Measurements from ENCODE around the gene MVB12B.
A peak's percentile ranks its signal among the peaks of the same experiment; 100 is the strongest.

DNA sequence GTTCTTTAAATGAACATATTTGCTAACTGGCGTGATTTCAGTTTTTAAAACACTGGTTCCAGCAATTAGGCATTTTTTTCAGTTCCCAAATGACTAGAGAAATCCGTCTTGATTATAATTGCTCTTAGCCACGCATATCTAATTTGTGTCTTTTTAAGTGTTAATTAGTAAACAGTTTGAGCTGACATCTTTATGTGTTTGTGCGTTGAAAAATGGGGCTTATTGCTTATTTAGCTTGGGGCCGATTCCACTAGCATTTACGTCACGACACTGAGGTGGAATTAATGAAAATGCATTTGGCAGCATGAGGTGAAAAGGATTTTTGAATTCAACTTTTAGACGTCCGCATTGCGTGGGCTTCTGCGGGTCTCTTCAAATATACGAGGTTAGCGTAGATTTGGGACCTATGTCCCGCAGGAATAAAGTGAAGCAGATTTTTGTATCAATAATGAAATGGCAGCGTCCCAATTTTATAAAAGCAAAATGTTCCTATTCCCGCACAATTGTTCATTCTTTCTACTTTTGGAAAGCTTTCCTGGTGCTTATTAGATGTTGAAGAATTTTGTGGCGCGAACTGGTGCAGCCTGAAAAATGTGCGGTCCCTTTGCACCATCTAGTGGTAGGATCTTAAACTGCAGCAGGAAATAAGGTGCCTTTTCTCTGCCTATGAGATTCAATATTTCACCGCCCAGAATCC is 164.4 kb downstream of the MVB12B start:
- TF ChIP-seq, protein P1, sequence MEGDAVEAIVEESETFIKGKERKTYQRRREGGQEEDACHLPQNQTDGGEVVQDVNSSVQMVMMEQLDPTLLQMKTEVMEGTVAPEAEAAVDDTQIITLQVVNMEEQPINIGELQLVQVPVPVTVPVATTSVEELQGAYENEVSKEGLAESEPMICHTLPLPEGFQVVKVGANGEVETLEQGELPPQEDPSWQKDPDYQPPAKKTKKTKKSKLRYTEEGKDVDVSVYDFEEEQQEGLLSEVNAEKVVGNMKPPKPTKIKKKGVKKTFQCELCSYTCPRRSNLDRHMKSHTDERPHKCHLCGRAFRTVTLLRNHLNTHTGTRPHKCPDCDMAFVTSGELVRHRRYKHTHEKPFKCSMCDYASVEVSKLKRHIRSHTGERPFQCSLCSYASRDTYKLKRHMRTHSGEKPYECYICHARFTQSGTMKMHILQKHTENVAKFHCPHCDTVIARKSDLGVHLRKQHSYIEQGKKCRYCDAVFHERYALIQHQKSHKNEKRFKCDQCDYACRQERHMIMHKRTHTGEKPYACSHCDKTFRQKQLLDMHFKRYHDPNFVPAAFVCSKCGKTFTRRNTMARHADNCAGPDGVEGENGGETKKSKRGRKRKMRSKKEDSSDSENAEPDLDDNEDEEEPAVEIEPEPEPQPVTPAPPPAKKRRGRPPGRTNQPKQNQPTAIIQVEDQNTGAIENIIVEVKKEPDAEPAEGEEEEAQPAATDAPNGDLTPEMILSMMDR (IDR thresholded peaks at IDR 0.05 in 4 of 5, conservative IDR thresholded peaks at IDR 0.05 in 1 of 5), result peak; percentile 87 to 92 (median 91)
- TF ChIP-seq POLR2A (IDR thresholded peaks at IDR 0.05), result no peak
